Stimulated activated CD4-positive, alpha-beta T cell treated with anti-CD3 and anti-CD28 coated beads, TNF-alpha, amount 100 ng/mL, for 24 hours (primary cell): Measurements from ENCODE around the gene ERBB3.
"Not testable (repeated sequence)": the region's sequence is repeated elsewhere in the genome, so short reads cannot be mapped to it uniquely, and the experiment has no call there.

Experiments used
- DNase-seq, 3 experiments: peaks; one replicate each; pipeline ENCODE4 v3.0.0-alpha.2; 2020; ENCODE audit warnings: low read depth in 3 of 3

ERBB3 gene

DNA sequence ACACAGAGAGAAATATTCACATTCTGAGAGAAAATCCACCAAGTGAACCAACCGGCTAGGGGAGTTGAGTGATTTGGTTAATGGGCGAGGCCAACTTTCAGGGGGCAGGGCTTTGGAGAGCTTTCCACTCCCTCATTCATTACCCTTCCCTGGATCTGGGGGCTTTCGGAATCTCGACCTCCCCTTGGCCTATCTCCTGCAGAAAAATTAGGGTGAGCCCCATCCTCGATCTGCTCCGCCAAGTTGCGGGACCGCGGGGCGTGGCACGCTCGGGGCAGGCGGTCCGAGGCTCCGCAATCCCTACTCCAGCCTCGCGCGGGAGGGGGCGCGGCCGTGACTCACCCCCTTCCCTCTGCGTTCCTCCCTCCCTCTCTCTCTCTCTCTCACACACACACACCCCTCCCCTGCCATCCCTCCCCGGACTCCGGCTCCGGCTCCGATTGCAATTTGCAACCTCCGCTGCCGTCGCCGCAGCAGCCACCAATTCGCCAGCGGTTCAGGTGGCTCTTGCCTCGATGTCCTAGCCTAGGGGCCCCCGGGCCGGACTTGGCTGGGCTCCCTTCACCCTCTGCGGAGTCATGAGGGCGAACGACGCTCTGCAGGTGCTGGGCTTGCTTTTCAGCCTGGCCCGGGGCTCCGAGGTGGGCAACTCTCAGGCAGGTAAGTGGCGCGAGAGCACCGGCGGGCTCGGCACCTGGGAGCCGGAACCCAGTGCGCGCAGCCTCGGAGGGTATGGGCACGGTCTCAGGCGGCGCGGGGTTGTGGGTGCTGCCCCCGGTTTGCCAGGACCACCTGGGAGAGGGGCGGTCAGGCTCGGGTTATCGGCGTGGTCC, at the start of gene ERBB3:
ERBB3 (plus strand) TSS at position 443 of the 833 bp plus-strand sequence; CDS start at position 579, 136 bp downstream.
- peak; percentile 22 to 76 (median 53) for DNase-seq

DNA sequence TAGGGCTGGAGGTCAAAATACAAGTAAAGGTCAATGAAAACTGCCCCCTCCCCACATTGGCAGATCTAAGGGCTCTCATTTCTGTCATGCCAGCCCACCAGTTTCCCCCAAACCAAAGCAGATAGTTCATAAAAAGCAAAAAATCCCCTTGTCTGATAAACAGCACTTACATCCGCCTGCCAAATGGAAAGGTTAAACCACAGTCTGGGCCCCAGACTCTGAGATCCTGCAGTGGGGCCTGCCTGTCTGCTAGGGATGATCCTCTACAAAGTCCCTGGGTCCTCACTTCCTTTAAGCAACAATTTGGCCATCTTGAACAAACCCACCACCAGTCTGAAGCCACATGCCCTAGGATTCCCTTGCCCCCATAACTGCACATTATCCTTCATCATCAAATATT, 48.0 kb upstream of the ERBB3 start:
- peak in 1 of 3 experiments; percentile 22 for DNase-seq

DNA sequence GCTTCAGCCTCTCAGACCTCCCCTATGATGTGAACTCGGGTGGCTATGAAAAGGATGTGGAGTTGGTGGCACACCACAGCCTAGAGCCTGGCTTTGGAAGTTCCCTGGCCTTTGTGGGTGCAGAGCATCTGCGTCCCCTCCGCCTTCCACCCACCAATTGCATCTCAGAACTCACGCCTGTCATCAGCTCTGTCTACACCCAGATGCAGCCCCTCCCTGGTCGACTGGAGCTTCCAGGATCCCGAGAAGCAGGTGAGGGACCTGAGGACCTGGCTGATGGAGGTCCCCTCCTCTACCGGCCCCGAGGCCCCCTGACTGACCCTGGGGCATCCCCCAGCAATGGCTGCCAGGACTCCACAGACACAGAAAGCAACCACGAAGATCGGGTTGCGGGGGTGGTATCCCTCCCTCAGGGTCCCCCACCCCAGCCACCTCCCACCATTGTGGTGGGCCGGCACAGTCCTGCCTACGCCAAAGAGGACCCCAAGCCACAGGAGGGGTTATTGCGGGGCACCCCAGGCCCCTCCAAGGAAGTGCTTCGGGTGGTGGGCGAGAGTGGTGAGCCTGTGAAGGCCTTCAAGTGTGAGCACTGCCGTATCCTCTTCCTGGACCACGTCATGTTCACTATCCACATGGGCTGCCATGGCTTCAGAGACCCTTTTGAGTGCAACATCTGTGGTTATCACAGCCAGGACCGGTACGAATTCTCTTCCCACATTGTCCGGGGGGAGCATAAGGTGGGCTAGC, 45.2 kb upstream of the ERBB3 start:
- no peak for DNase-seq

DNA sequence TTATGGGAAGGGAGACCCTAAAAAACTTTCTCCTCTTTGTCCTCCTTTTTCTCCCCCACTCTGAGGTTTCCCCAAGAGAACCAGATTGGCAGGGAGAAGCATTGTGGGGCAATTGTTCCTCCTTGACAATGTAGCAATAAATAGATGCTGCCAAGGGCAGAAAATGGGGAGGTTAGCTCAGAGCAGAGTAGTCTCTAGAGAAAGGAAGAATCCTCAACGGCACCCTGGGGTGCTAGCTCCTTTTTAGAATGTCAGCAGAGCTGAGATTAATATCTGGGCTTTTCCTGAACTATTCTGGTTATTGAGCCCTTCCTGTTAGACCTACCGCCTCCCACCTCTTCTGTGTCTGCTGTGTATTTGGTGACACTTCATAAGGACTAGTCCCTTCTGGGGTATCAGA, 42.8 kb upstream of the ERBB3 start:
- no peak for DNase-seq

DNA sequence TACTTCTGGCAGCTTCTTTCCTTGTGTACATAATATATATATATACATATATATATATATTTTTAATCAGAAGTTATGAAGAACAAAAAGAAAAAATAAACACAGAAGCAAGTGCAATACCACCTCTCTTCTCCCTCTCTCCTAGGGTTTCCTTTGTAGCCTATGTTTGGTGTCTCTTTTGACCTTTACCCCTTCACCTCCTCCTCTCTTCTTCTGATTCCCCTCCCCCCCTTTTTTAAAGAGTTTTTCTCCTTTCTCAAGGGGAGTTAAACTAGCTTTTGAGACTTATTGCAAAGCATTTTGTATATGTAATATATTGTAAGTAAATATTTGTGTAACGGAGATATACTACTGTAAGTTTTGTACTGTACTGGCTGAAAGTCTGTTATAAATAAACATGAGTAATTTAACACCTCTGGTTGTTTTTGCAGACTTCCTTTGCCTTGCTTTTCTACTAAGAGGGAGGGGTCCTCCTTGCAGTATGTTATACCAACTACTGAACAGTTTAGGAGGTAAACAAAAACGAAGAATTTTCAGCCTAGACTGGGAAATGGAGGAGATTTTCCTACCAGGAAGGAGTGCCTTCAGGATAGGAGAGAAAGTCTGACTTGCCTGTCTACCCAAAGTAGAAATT, 41.8 kb upstream of the ERBB3 start:
- no peak for DNase-seq

DNA sequence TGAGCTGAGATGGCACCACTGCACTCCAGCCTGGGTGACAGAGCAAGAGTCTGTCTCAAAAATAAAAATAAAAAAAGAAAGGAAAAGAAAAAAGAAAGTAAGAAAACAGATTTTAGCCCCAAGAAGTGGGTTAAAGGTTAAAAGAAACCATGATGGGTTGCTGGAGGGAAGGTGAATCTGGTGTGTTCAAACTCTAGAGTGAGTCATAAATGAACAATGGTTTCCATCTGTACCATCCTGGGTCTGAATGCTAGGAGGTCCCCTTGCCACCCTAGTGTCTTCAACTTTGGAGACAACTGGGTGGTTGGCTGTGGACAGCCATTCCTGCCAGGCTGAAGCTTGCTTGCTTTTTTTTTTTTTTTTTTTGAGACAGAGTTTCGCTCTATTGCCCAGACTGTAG, 39.8 kb upstream of the ERBB3 start:
- DNase-seq = no peak

DNA sequence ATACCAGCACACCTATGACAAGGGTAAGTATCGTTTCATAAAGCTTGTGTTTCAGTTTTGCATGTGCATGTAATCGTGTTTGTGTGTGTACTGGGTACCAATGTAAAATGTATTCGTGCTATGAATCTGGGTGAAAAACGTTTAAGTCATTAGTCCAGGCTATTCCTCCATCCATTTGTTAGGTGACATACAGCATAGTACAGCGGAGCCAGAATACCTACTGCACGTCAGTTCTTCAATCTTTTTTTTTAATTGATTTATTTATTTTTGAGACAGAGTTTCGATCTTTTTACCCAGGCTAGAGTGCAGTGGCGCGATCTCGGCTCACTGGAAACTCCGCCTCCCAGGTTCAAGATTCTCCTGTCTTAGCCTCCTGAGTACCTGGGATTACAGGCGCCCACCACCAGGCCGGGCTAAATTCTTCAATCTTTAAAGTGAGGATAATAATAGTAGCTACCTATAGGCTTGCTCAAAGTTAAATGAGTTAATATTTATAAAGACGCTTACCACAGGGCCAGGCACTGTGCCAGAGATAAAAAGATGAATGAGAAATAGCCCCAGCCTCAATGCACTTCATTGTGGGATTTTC, 38.9 kb upstream of the ERBB3 start:
- DNase-seq = no peak

DNA sequence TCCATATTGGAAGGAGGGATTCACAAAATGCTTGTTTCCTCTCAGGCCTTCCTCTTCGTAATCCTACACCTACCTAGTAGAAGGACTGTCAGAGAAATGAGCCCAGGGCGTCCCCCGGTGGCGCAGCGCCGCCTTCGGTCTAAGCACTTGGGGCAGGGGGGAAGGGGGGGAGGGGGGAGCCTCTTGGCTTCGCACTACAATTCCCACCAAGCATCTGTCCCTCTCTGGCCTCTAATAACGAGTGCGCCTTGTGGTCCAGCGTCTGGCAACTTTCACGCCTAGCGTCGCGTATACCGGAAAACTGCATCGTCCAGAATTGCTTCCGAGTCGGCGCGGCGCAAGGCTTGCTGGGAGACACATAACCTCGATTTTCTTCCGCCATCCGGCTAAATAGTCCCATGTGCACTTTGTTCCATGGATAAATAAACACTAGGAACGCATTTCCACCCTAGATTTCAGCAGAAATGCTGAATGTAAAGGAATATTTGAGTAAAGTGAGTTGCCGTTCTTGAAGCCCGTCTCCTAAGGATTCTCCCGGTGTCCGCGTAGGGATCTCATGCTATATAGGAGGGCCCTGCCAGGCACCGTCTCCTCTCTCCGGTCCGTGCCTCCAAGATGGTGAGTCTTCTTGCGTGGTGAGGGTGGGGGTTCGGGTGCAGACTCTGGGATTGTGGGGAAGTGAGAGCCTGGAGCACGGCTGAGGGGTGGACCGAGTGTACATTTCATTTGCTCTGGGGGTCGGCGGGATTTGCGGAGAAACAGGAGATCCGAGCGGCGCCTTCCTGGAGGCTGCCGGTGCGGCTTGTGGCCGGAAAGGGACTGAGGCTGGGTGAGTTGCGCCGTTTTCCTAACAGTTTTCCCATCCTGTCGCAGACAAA, 38.2 kb upstream of the ERBB3 start, which contains the start of gene RPS26:
RPS26 (plus strand) TSS at position 367 of the 878 bp plus-strand sequence; CDS start at position 616, 249 bp downstream.
- peak; percentile 83 to 92 (median 86) for DNase-seq

DNA sequence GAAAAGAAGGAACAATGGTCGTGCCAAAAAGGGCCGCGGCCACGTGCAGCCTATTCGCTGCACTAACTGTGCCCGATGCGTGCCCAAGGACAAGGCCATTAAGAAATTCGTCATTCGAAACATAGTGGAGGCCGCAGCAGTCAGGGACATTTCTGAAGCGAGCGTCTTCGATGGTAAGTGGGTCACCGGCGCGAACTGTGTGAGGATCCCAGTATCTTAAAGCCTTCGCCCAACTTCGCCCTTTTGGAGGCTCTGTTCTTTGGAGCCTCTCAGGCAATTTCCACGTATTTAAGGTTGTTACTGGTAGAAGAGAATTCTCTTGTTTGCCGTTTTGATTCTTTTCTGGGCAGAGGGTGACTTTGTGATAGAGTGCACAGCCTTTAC, 37.5 kb upstream of the ERBB3 start:
- not testable (repeated sequence) for DNase-seq

DNA sequence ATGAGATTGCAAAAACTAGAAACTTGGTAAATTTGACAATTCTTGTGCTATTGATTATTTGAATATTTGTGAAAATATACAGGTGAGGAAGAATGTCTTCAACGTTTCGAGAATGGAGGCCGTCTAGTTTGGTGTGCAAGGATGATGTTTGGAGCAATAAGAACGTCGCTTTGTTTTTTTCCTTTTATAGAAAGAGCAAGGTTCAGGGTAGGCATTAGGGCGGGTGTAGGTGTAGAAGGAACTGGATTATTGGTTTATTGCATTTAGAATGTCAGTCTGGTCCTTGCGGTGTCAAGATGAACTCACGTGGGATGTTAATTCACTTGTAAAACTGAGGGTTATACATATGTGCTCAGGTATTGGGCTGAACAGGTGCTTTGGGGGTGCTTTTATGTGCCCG, 37.1 kb upstream of the ERBB3 start:
- DNase-seq = no peak

DNA sequence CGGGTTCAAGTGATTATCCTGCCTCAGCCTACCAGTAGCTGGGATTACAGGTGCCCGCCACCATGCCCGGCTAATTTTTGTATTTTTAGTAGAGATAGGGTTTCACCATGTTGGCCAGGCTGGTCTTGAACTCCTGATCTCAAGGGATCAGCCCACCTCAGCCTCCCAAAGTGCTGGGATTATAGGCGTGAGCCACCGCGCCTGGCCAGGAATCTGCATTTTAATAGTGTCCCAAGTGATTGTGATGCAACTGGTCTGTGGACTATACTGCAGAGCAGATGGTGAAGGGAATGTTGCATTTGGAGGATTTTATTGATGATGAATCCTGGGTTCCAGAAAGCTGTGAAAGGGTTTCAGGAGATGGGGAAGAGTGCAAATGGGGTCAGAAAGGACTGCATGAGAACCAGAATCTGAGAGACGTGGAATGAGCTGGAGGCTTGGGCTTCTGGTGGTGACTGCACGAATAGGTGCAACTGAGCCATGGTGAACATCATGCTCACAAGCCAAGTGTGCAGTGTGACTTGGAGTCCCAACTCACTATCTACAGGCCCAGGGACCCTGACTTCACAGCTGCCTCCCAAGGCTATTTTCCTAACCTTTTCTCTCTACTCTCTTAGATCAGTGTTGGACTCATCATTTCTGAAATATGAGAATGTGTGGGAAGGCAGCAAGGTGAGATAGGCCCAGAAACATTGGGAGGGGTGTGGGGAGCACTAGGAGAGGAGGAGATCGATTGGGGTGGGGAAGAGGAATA, 33.8 kb upstream of the ERBB3 start:
- DNase-seq = peak in 1 of 3 experiments; percentile 19

DNA sequence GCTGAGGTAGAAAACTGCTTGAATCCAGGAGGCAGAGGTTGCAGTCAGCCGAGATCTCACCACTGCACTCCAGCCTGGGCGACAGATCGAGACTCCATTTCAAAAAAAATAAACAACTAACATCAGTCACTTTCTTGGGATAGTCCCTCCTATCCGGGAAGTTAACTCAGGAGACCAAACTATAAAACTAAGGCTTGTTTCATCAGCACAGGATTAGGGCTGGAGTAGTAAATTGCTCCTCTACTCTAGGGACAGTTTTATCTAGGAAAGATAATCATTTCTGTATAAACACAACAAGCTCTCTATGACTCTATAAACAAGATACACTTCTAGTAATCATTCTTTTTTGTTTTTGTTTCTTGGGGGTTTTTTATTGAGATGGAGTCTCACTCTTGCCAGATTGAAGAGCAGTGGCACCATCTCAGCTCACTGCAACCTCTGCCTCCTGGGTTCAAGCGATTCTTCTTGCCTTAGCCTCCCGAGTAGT, 26.5 kb upstream of the ERBB3 start:
- no peak for DNase-seq

DNA sequence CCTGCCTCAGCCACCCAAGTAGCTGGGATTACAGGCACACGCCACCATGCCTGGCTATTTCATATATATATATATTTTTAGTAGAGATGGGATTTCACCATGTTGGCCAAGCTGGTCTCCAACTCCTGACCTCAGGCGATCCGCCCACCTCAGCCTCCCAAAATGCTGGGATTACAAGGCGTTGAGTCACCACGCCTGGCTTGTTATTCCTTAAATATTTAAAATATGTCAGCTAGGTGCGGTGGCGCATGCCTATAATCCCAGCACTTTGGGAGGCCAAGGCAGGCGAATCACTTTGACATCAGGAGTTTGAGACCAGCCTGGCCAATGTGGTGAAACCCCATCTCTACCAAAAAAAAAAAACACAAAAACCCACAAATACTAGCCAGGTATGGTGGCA, 20.0 kb upstream of the ERBB3 start:
- DNase-seq = not testable (repeated sequence)

DNA sequence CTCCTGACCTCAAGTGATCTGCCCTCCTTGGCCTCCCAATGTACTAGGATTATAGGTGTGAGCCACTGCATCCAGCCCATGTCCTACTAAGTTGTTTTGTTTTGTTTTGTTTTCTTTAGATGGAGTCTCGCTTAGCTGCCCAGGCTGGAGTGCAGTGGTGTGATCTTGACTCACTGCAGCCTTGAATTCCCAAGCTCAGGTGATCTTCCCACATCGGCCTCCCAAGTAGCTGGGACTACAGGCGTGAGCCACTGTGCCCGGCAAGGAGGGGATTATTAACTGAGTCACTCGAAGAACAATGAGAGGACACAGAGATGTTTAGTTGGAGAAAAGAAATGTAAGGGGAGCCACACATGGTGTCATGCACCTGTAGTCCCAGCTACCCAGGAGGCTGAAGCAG, 18.0 kb upstream of the ERBB3 start:
- DNase-seq = no peak

DNA sequence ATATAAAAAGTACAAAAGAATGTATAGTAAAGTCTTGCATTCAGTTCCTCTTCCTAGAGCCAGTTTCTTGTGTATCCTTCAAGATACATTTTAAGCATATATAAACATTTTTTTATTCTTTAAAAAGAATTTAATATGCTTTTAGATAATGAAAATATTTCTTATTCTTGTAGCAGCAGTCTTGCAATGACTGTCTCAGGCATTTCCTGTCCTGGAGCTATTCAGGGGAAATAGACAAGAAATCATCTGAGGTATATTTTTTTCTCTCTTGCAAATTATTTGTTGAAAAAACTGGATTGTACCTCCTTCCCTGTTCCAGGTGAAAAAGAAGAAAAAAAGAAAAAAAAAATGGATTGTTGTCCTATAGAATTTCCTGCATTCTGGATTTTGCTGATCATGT, 17.0 kb upstream of the ERBB3 start:
- DNase-seq = no peak

DNA sequence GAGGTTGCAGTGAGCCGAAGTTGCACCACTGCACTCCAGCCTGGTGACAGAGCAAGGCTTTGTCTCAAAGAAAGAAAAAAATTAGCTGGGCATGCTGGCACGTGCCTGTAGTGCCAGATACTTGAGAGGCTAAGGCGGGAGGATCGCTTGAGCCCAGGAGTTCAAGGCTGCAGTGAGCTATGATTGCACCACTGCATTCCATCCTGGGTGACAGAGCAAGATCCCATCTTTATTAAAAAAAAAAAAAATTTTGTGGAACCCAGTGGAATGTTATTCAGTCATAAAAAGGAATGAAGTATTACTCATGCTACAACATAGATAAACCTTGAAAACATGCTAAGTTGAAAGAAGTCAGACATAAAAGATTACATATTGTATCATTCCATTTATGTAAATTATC, 8.3 kb upstream of the ERBB3 start:
- DNase-seq = no peak

DNA sequence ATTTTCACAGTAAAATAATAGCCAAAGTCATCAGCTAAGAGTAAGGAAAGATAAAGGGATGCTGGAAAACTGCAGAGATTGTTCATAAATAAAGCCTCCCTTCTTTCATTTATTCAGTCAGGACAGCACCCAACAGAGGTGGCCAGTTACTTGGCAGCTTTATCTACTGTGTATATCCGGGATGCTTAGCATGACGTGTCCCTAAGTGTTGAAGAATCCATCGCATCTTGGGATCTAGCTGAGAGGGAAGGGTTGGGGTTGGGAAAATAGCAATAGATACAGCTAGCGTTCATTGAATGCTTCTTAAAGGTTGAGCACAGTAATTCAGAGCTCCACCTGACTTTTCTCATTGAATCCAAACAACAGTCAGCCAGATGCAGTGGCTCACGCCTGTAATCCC, 5.6 kb upstream of the ERBB3 start:
- no peak for DNase-seq

DNA sequence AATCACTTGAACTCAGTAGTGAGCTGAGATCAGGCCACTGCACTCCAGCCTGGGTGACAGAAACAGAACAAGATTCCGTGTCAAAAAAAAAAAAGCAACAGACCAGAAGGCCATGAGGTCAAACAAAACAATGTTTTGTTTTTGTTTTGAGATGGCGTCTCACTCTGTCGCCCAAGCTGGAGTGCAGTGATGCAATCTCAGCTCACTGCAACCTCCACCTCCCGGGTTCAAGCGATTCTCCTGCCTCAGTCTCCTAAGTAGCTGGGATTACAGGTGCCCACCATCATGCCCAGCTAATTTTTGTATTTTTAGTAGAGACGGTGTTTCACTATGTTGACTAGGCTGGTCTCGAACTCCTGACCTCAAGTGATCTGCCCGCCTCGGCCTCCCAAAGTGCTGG, 2.0 kb upstream of the ERBB3 start:
- DNase-seq = not testable (repeated sequence)

DNA sequence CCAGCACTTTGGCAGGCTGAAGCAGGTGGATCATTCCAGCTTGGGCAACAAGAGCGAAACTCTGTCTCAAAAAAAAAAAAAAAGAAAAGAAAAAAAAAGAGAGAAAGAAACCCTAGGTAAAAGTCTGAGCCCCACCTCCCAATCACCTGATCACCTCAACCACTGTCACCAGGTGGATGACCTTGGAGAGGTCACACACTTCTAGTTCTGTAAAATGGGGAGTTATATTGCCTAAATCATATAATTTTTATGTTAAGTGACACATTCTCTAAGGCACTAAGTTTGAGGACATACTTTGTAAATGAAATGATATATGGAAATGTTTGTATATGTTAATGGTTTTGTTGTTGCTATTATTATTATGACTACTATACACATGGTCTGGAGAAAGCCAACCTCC, 1.5 kb upstream of the ERBB3 start:
- no peak for DNase-seq
